AG09309 (cell line): ENCODE results near the gene GAD2.
"Not testable (repeated sequence)": the region's sequence is repeated elsewhere in the genome, so short reads cannot be mapped to it uniquely, and the experiment has no call there.

ENCODE experiments used
- DNase-seq: peaks from one replicate; pipeline ENCODE4 v3.0.0-alpha.2; 2010; ENCODE audit warnings: low read depth
- H3K4me3 ChIP-seq: 2 replicates; pipeline ENCODE4 v1.5.1; 2011; ENCODE audit warnings: mild to moderate bottlenecking, low read depth, low read length, moderate library complexity; ENCODE audit not compliant: control insufficient read depth
- CTCF ChIP-seq: IDR thresholded peaks from 2 replicates; pipeline ENCODE4 v1.5.1; 2011; ENCODE audit warnings: mild to moderate bottlenecking, low read depth, low read length, inconsistent platforms; ENCODE audit not compliant: insufficient read depth, control insufficient read depth; ENCODE audit errors: missing control alignments

Gene GAD2

DNA sequence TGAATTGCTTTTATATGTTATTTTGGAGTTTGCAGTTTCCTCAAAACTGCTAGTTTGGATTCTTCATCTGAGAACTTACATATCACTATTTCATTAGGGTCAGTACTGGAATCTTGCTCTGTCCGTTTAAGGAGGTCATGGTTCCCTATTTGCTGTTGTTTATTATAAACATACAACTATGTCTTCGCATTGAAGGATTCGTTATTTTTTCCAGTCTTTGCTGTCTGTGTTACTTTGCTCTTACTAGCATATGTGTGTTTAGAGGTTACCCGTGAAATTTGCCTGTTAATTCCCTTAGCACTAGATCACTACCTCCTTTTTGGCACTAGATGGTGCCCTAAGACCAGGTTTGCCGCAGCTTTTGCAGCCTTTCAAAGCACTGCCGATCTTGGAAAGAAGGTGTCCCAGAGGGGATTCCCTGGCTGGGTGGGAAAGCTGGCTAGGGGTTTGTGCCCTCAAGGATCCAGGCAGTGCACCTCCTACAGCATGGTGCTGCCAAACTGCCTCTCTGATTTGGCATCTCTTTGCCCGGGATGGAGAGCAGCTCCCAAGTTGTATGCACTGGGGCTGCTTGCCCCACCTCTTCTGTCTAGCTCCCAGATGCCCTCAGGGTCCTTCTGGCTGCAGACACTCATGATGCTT is 118.5 kb downstream of the GAD2 start:
- H3K4me3 ChIP-seq, result peak overlapping the region; percentile 18; the same call in 1 of the 2 replicates
- DNase-seq, result peak; percentile 38
- peak; percentile 87 for TF ChIP-seq CTCF

GRCh38 chr10:26335574-26336093 is 119.1 kb downstream of the GAD2 start:
- no peak overlapping the region for H3K4me3 ChIP-seq
- no peak for DNase-seq
- TF ChIP-seq CTCF, result no peak

DNA sequence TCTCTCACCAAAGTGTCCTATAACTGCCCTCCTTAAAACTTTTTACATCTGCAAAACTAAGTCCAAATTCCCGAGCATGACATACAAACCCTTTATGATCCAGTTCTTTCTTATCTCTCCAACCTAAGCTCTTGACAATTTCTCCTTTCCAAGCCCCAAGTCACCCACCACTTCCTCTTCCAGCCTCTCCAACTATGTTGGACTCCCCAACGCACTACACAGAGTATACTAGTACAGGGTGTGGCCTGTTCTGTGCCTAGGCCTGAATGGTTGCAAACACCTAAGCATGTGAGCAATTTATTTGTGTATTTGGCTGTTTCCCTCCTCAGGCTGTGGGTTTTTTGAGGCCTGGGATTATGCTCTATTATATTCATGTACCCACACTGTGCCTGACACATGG is 120.4 kb downstream of the GAD2 start:
- H3K4me3 ChIP-seq, result no peak overlapping the region
- DNase-seq, result no peak
- no peak for TF ChIP-seq CTCF

DNA sequence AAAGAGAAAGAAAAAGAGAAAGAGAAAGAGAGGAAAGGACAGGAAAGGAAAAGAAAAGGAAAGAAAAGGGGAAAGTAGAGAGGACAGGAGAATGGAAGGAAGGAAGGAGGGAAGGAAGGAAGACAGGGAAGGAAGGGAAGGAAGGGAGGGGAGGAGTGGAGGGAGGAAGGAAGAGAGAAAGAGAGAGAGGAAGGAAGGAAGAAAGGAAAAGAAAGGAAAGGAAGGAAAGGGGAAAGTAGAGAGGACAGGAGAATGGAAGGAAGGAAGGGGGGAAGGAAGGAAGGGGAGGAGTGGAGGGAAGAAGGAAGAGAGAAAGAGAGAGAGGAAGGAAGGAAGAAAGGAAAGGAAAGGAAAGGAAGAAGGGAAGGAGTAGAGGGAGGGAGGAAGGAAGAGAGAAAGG is 125.1 kb downstream of the GAD2 start:
- H3K4me3 ChIP-seq, result no peak overlapping the region
- no peak for DNase-seq
- no peak for TF ChIP-seq CTCF

- not testable (repeated sequence) for DNase-seq, H3K4me3 ChIP-seq
Observed at GRCh38 chr10:26348821-26349417, 132.3 kb downstream of the GAD2 start.
